ENCODE measurements around the gene ETFA.

DNA sequence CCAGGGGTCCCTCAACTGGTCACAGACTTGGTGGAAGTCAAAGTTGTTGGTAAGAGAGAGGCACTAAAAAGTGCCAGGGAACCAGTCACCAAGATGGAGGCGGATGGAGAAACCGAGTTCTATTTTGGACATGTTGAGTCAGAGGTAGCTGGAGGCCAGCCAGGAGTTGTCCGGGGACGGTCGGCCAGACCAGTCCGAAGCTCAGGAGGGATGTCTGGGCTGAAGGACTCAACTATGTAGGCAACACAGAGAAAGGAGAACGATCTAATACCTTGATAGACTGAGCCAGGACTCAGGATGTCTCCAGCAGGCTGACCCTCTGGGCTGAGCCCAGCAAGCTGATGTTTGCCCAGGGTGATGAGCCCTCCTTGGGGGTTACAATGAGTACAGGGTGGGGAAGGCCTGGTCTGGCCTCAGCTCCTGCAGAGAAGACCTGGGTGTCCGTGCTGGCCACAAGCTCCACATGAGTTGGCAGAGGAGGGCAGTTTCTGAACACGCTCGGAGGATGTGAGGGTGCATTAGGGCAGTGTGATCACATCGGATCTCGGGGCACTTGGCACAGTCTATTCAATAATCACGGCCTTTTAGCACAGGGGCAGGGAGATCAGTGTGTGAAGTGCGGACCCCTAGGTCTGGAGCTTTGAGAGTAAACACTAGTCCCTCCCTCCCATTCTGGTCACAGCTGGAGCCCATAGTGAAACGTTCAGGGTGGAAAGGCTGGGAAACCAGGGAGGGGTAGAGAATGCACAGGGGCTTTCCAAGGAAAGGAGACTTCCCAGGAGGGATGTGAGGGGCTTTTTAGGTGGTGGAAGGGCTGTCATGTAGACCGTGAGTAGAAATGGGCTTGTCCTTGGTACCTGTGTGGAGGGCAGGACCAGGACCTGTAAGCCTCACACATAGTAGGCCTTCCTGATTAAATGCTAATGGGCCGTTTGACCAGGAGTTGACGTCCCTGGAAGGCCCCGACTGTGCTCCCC lies 111.9 kb downstream of the ETFA start:
- TF ChIP-seq, protein P1, sequence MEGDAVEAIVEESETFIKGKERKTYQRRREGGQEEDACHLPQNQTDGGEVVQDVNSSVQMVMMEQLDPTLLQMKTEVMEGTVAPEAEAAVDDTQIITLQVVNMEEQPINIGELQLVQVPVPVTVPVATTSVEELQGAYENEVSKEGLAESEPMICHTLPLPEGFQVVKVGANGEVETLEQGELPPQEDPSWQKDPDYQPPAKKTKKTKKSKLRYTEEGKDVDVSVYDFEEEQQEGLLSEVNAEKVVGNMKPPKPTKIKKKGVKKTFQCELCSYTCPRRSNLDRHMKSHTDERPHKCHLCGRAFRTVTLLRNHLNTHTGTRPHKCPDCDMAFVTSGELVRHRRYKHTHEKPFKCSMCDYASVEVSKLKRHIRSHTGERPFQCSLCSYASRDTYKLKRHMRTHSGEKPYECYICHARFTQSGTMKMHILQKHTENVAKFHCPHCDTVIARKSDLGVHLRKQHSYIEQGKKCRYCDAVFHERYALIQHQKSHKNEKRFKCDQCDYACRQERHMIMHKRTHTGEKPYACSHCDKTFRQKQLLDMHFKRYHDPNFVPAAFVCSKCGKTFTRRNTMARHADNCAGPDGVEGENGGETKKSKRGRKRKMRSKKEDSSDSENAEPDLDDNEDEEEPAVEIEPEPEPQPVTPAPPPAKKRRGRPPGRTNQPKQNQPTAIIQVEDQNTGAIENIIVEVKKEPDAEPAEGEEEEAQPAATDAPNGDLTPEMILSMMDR (IDR thresholded peaks at IDR 0.05; ENCODE audit: poor library complexity) = no peak
- no peak for TF ChIP-seq EZH2 (IDR thresholded peaks at IDR 0.05; ENCODE audit: borderline replicate concordance)

All from hepatocyte (in vitro differentiated cells).